ENCODE measurements around the gene ZNF385D.

- TF ChIP-seq CTCF (IDR thresholded peaks at IDR 0.05) (no peak), POLR2AphosphoS5 (IDR thresholded peaks at IDR 0.05) (no peak), POLR2A (IDR thresholded peaks at IDR 0.05) (no peak)
Measured at GRCh38 chr3:21426920-21427319, 324.1 kb downstream of the ZNF385D start.
